ENCODE data around the gene SLC22A9.
"Not testable (repeated sequence)": the region's sequence is repeated elsewhere in the genome, so short reads cannot be mapped to it uniquely, and the experiment has no call there.

Gene SLC22A9

DNA sequence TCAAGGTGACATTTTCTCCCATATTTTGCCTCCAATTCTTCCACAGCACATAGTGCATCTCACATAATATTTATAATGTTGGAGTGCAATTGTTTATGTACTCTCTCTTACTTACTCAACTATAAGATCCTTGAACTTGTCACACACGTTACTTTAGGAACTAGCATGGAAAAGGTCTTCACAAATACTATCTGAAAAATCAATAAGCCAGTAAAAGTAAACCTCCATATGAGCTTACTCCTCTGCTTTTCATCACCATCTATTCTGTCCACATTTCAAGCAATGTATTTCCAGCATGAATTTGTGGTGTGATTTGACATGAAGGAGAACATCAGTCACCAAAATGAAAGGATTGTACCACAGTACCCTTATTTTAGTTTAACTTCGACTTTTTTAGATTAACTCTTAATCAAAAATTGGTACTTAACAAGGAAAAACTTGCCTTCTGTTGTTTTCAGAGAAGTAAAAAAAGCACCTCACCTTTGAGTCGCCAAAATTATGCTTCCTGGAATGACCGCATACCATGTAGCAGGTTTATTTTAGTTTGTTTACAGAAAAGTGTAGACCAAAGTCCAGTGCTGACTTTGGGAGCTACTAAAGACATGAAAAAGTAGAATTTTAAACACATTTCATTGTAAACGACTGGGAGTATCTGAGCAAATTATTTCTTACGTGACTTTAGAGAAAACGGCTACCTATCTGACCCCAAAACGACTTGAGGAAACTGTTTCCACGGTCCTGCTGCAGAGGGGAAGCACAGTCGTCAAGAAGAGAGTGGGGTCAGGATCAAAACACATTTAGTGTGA lies at the start of gene SLC22A9:
TSS of gene SLC22A9 (plus strand) at position 621 of the 806 bp plus-strand sequence. CDS start 272 bp downstream, outside the sequence.
- no peak for DNase-seq (ENCODE audit: extremely low read depth in 1 of 2, low read depth in 1 of 2)

DNA sequence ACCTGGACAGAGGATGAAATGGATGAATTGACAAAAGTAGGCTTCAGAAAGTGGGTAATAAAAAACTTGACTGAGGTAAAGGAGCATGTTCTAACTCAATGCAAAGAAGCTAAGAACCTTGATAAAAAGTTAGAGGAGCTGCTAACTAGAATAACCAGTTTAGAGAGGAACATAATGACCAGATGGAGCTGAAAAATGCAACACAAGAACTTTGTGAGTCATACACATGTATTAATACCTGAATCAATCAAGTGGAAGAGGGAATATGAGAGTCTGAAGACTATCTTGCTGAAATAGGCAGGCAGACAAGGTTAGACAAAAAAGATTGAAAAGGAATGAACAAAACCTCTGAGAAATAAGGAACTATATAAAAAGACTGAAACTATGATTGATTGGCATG lies 47.9 kb upstream of the SLC22A9 start:
- no peak for DNase-seq (ENCODE audit: extremely low read depth in 1 of 2, low read depth in 1 of 2)

DNA sequence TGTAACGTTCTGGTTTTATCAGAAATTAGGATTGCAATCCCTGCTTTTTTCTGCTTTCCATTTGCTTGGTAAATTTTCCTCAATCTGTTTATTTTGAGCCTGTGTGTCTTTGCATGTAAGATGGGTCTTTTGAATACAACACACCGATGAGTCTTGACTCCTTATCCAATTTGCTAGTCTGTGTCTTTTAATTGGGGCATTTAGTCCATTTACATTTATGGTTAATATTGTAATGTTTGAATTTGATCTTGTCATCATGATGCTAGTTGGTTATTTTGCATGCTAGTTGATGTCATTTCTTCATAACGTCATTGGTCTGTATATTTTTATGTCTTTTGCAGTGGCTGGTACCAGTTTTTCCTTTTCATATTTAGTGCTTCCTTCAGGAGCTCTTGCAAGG lies 34.5 kb upstream of the SLC22A9 start:
- not testable (repeated sequence) for DNase-seq (ENCODE audit: extremely low read depth in 1 of 2, low read depth in 1 of 2)

DNA sequence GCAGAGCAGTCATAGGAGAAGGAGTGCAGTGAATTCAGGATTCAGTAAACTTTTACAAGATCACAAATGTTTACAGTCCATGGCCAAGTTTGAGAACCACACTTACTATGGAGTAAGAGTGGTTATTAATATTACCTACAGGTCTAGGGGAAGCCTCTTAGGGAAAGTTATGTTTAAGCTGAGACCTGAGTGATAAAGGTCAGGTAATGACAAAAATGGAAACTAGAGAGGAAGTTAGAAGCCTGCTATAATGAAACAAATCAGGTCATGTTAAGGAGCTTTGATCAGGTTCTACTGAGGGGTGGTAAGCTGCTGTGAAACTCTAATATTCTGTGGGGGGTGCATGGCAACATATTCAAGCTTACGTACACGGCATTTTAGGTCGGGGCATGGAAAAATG lies 32.5 kb upstream of the SLC22A9 start:
- no peak for DNase-seq (ENCODE audit: extremely low read depth in 1 of 2, low read depth in 1 of 2)

DNA sequence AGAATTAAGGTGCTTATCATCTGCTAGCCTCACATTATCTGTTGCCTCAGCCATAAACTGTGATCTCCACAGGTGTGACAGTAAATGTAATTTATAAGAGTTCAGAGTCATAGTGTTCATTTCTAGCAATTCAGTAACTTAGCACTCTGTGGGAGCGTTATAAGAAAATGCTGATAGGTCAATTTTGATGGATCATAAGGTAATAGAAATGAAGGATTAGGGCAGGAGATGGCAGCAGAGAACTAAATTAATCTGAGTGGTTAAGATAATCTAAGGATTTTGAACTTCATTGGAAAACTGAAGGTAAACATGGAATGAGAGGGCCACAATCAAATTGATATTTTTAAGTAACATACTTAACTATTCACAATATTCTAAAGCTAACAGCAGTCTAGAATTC lies 26.5 kb upstream of the SLC22A9 start:
- DNase-seq (ENCODE audit: extremely low read depth in 1 of 2, low read depth in 1 of 2): no peak

DNA sequence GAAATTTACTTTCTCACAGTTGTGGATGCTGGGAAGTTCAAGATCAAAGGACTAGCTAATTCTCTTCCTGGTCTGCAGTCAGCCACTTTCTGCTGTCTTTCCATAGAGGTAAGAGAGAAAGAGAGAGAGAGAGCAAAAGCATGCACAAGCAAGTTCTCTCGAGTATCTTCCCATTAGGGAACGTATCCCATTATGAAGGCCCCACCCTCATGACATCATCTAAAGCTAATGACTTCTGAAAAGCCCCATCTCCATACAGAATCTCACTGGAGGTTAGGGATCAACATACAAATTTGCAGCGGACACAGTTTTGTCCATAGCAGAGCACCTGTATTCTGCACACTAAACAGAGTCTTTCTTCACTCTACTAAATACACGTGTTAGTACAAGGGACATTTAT lies 17.4 kb upstream of the SLC22A9 start:
- no peak for DNase-seq (ENCODE audit: extremely low read depth in 1 of 2, low read depth in 1 of 2)

DNA sequence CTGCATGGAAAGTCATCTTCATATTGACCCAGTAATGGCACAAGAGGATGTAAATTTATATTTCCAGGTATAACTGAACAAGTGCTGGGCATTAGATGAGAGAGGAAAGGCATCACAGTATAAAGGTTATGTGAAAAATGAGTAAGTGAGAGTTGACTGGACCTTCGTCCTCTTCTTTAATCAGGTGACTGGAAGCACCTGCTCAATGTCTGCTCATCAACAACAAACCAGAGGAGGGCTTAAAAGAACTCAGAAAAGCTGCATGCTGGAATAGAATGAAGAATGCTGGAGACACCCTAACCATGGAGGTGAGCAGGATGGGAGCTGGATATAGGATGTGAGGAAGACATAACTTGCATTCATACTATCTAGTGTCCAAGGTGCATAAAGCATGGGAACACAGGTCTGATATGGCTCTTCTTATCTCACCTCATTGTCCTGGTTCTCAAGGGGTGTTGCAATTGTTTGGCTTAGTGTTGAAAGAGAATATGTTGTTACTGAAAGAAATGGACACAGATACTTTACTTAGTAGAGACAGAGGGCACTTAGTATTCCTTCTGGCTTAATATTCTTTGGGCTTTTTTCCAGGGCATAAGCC lies 7.3 kb upstream of the SLC22A9 start:
- DNase-seq (ENCODE audit: extremely low read depth in 1 of 2, low read depth in 1 of 2): no peak

DNA sequence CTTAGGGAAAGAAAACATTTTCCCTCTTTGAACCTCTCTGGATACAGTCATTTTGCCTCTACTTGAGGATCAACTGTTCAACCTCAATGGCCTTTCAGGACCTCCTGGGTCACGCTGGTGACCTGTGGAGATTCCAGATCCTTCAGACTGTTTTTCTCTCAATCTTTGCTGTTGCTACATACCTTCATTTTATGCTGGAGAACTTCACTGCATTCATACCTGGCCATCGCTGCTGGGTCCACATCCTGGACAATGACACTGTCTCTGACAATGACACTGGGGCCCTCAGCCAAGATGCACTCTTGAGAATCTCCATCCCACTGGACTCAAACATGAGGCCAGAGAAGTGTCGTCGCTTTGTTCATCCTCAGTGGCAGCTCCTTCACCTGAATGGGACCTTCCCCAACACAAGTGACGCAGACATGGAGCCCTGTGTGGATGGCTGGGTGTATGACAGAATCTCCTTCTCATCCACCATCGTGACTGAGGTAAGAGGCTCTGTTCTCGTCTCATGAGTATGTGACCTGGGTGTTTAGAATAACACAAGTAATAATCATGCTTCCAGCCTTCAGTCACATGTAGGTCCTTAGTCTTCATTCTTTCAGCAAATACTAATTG lies 495 bp downstream of the SLC22A9 start:
- DNase-seq (ENCODE audit: extremely low read depth in 1 of 2, low read depth in 1 of 2): no peak

DNA sequence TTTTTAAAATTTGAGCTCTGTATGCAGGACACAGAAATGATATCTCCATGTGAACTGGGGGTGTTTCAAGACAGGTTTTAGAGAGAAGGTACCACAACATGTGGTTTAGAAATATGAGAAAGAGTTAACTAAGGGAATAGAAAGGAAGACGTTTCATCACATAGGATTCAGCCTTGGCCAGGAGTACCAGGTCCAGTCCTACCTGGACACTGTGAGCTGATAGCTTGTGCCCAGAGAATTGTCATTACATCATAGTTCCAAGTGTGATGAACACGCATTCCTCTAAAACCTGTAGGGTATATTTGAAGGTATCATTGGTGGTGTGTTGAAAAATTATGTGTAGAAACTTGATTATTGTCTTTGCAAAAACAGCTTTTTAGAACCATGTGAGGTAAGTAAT lies 1.8 kb downstream of the SLC22A9 start:
- DNase-seq (ENCODE audit: extremely low read depth in 1 of 2, low read depth in 1 of 2): no peak

DNA sequence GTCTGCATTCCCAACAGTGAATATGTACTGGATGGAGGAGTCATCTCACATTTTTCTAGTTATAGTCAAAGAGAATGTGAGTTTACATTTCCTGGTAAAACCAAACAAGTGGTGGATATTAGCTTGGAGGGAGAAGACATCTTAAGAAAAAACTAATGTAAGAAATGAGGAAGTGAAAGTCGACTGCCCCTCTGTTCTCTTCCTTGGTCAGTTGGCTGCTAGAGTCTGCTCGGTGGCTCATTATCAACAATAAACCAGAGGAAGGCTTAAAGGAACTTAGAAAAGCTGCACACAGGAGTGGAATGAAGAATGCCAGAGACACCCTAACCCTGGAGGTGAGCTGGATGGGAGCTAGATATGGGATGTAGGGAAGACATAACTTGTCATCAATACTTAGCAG lies 5.8 kb downstream of the SLC22A9 start:
- no peak for DNase-seq (ENCODE audit: extremely low read depth in 1 of 2, low read depth in 1 of 2)

DNA sequence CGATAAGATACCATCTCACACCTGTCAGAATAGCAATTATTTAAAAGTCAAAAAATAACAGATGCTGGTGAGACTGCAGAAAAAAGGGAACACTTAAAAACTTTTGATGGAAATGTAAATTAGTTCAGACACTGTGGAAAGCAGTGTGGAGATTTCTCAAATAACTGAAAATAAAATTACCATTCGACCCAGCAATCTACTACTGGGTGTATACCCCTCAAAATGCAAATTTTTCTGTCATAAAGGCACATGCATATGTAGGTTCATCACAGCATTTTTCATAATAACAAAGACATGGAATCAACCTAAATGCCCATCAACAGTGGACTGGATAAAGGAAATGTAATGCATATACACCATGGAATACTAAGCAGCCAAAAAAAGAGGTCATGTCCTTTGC lies 10.5 kb downstream of the SLC22A9 start:
- no peak for DNase-seq (ENCODE audit: extremely low read depth in 1 of 2, low read depth in 1 of 2)

DNA sequence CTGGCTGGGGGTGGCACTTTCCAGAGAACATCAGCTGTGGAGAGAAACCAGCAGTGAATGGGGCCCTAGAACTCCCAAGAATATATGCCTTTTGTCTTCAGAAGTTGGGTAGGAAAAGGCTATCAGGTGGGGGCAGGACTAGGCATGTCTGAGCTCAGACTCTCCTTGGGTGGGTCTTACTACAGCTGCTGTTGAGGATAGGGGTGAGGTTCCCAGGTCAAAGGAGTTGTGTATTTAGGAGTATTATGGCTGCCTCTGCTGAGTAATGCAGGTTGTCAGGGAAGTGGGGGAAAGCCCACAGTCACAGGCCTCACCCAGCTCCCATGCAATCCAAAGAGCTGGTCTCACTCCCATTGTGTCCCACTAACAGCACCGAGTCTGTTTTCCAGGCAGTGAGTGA lies 26.1 kb downstream of the SLC22A9 start:
- DNase-seq (ENCODE audit: extremely low read depth in 1 of 2, low read depth in 1 of 2): no peak

DNA sequence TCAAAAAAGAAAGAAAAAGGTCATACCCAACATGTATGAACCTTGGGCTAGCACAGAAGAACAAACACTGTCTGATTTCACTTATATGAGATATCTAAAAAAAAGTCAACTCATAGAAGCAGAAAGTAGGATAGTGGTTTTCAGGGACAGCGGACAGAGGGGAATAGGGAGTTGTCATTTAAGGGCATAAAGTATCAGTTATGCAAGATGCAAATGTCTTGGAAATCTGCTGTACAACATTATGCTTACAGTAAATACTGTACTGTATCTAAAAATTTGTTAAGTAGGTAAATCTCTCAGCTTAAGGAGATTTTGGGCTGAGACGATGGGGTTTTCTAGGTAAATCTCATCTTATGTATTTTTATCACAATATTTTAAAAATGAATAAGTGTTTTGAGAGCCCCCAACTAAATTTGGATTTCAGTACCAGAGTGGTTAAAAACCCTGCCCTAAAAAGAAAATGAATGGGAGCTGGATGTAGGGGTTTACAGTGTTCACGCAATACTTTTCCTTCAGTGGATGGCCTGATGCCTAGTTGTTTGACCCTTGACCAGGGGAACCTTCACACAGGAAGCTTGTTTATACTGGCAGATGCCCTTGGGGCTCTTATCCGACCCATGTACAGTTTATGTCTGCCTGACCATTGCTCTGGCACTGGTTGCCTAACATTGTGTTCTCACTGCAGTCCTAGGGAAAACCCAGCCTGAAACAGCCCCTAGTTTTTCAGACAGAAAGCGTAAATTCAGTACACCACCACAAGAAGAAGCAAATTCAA lies 34.8 kb downstream of the SLC22A9 start:
- no peak for DNase-seq (ENCODE audit: extremely low read depth in 1 of 2, low read depth in 1 of 2)

DNA sequence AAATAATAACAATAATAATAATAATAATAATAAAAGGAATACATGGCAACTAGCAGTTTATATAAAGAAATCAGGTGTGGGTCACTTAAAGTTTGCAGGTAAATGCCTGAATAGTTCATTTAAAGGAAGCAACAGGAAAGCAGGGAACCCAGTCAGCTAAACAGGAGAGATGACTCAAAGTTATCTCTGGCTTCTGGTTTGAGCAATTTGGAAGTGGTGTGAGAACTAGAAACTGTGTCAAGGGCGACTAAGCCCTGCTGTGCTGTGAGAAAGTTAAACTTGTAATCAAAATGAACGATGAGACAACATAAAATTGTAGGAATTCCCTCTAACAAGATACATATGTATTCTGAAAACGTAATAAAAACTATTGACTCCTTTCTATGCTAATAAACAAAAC lies 35.5 kb downstream of the SLC22A9 start:
- no peak for DNase-seq (ENCODE audit: extremely low read depth in 1 of 2, low read depth in 1 of 2)

DNA sequence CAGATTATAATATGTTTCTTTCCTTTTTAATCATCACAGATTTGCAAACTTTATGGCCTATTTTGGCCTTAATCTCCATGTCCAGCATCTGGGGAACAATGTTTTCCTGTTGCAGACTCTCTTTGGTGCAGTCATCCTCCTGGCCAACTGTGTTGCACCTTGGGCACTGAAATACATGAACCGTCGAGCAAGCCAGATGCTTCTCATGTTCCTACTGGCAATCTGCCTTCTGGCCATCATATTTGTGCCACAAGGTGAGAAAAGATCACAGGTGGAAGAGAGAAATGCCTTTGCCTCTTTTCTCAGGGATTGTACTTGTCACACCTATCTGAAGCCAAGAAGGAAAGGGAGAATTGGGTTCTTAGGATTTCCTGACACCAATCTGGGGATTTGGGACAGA lies 36.9 kb downstream of the SLC22A9 start:
- no peak for DNase-seq (ENCODE audit: extremely low read depth in 1 of 2, low read depth in 1 of 2)

DNA sequence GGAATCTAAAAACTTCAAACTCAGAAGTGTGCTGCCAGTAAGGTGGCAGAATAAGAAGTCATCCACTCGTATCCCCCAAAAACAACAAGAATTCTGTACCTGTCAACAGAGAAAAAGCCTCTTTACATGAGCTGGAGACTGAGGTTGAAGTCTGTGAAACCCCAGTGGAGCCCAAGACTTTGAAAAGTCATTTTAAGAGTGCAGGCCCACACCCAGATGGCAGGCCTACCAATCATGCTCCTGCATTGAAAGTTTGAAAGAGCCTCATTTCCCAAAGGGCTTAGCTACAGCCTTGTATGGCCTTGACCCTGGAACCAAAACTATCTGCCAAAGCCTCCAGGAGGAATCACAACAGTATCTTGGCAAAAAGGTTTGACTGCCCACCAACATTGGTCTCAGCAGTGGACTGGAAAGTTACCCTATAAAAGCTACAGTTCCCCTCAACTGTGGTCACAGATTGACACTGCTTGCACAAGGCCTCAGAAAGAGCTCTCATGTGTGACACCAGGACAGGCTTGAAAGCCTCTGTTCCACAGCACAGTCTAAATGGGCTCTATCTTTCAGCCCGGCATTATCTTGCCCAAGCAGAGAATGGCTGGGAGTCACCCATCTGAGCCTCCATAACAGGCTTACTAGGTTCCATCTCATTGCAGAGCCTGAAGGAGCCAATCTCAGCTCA lies 47.7 kb downstream of the SLC22A9 start:
- no peak for DNase-seq (ENCODE audit: extremely low read depth in 1 of 2, low read depth in 1 of 2)

DNA sequence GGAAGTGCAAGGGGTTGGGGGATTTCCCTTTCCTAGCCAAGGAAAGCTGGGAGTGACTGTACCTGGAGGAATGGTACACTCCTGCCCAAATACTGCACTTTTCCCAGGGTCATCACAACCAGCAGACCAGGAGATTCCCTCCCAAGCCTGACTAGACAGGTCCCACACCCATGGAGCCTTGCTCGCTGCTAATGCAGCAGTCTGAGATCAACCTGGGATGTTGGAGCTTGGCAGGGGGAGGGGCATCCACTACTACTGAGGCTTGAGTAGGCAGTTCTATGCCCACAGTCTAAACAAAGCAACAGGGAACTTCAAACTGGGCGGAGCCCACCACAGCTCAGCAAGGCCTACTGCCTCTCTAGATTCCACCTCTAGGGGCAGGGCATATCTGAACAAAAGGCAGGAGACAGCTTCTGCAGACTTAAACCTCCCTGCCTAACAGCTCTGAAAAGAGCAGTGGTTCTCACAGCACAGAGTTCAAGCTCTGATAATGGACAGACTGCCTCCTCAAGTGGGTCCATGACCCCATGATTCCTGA lies 58.5 kb downstream of the SLC22A9 start:
- DNase-seq (ENCODE audit: extremely low read depth in 1 of 2, low read depth in 1 of 2): no peak

DNA sequence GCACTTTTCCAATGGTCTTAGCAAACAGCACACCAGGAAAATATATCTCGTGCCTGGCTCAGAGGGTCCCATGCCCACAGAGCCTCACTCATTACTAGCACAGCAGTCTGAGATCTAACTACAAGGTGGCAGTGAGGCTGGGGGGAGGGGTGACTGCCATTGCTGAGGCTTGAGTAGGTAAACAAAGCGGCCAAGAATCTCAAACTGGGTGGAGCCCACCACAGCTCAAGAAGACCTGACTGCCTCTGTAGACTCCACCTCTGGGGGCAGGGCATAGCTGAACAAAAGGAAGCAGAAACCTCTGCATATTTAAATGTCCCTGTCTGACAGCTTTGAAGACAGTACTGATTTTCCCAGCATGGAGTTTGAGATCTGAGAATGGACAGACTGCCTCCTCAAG lies 61.1 kb downstream of the SLC22A9 start:
- DNase-seq (ENCODE audit: extremely low read depth in 1 of 2, low read depth in 1 of 2): not testable (repeated sequence)

DNA sequence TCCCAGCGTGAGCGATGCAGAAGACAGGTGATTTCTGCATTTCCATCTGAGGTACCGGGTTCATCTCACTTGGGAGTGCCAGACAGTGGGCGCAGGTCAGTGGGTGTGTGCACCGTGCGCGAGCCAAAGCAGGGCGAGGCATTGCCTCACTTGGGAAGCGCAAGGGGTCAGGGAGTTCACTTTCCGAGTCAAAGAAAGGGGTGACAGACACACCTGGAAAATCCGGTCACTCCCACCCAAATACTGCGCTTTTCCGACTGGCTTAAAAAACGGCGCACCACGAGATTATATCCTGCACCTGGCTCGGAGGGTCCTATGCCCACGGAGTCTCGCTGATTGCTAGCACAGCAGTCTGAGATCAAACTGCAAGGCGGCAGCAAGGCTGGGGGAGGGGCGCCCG lies 65.8 kb downstream of the SLC22A9 start:
- DNase-seq (ENCODE audit: extremely low read depth in 1 of 2, low read depth in 1 of 2): not testable (repeated sequence)

DNA sequence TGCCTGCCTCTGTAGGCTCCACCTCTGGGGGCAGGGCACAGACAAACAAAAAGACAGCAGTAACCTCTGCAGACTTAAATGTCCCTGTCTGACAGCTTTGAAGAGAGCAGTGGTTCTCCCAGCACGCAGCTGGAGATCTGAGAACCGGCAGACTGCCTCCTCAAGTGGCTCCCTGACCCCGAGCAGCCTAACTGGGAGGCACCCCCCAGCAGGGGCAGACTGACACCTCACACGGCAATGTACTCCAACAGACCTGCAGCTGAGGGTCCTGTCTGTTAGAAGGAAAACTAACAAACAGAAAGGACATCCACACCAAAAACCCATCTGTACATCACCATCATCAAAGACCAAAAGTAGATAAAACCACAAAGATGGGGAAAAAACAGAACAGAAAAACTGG lies 66.2 kb downstream of the SLC22A9 start:
- DNase-seq (ENCODE audit: extremely low read depth in 1 of 2, low read depth in 1 of 2): not testable (repeated sequence)

DNA sequence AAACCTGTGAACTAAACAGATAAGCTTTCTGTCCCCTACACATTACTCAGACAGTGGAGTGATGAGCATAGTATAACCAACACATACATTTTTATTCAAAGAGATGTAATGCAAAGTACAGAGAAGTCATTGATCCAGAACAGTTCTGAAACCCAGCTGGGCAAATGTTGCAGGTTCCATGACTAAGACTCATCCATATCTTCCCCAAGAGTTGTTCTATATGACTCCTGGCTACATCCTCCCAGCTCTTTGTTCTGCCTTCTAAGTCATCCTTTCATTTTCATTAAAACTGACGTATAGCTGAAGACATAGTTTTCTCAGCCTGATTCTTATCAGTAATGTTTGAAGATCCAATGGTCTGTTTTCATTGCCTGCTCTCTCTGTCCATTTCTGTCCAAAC lies 74.1 kb downstream of the SLC22A9 start:
- DNase-seq (ENCODE audit: extremely low read depth in 1 of 2, low read depth in 1 of 2): no peak

Measured in activated CD8-positive, alpha-beta memory T cell treated with anti-CD3 and anti-CD28 coated beads for 1 hour (primary cell).